ENCODE measurements around the gene AHDC1.
"Not testable (repeated sequence)": the region's sequence is repeated elsewhere in the genome, so short reads cannot be mapped to it uniquely, and the experiment has no call there.

DNA sequence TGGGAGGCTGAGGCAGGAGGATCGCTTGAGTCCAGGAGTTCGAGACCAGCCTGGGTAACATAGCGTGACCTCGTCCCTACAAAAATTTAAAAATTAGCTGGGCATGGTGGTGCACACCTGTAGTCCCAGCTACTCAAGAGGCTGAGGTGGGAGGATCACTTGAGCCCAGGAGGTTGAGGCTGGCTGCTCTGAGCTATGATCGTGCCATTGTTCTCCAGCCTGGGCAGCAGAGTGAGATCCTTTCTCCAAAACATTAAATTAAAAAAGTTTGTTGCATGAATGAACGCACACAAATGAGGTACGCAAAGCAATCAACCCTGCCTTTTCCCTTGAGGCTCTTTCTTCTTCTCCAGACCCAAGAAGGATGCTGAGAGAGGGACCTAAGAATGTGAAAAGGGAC is 50.1 kb downstream of the AHDC1 start:
- TF ChIP-seq, protein P1, sequence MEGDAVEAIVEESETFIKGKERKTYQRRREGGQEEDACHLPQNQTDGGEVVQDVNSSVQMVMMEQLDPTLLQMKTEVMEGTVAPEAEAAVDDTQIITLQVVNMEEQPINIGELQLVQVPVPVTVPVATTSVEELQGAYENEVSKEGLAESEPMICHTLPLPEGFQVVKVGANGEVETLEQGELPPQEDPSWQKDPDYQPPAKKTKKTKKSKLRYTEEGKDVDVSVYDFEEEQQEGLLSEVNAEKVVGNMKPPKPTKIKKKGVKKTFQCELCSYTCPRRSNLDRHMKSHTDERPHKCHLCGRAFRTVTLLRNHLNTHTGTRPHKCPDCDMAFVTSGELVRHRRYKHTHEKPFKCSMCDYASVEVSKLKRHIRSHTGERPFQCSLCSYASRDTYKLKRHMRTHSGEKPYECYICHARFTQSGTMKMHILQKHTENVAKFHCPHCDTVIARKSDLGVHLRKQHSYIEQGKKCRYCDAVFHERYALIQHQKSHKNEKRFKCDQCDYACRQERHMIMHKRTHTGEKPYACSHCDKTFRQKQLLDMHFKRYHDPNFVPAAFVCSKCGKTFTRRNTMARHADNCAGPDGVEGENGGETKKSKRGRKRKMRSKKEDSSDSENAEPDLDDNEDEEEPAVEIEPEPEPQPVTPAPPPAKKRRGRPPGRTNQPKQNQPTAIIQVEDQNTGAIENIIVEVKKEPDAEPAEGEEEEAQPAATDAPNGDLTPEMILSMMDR (IDR thresholded peaks at IDR 0.05; ENCODE audit: poor library complexity, severe bottlenecking), result not testable (repeated sequence)
- not testable (repeated sequence) for TF ChIP-seq TAF1 (IDR thresholded peaks at IDR 0.05; ENCODE audit: low read depth); EZH2 (IDR thresholded peaks at IDR 0.05; ENCODE audit: borderline replicate concordance, insufficient read depth, low read length, poor library complexity, severe bottlenecking); RAD21 (conservative IDR thresholded peaks at IDR 0.05); EP300 (conservative IDR thresholded peaks at IDR 0.05; ENCODE audit: poor library complexity, severe bottlenecking); SMC3 (conservative IDR thresholded peaks at IDR 0.05; ENCODE audit: poor library complexity); POLR2AphosphoS5 (IDR thresholded peaks at IDR 0.05)
- TF ChIP-seq, protein P2, sequence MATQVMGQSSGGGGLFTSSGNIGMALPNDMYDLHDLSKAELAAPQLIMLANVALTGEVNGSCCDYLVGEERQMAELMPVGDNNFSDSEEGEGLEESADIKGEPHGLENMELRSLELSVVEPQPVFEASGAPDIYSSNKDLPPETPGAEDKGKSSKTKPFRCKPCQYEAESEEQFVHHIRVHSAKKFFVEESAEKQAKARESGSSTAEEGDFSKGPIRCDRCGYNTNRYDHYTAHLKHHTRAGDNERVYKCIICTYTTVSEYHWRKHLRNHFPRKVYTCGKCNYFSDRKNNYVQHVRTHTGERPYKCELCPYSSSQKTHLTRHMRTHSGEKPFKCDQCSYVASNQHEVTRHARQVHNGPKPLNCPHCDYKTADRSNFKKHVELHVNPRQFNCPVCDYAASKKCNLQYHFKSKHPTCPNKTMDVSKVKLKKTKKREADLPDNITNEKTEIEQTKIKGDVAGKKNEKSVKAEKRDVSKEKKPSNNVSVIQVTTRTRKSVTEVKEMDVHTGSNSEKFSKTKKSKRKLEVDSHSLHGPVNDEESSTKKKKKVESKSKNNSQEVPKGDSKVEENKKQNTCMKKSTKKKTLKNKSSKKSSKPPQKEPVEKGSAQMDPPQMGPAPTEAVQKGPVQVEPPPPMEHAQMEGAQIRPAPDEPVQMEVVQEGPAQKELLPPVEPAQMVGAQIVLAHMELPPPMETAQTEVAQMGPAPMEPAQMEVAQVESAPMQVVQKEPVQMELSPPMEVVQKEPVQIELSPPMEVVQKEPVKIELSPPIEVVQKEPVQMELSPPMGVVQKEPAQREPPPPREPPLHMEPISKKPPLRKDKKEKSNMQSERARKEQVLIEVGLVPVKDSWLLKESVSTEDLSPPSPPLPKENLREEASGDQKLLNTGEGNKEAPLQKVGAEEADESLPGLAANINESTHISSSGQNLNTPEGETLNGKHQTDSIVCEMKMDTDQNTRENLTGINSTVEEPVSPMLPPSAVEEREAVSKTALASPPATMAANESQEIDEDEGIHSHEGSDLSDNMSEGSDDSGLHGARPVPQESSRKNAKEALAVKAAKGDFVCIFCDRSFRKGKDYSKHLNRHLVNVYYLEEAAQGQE (IDR thresholded peaks at IDR 0.05; ENCODE audit: borderline replicate concordance), result not testable (repeated sequence)

Data from neural cell (in vitro differentiated cells).